ENCODE measurements around the gene SLC16A8.
"Not testable (repeated sequence)": the region's sequence is repeated elsewhere in the genome, so short reads cannot be mapped to it uniquely, and the experiment has no call there.

The SLC16A8 gene

GRCh38 chr22:38040953-38041759 lies 42.8 kb downstream of the SLC16A8 start:
- DNase-seq, result no peak

GRCh38 chr22:38038890-38039812 lies 44.8 kb downstream of the SLC16A8 start:
- no peak for DNase-seq

- DNase-seq, result no peak
Measured at GRCh38 chr22:38038426-38038825, 45.6 kb downstream of the SLC16A8 start.

GRCh38 chr22:38037367-38038150 lies 46.4 kb downstream of the SLC16A8 start:
- DNase-seq, result not testable (repeated sequence)

GRCh38 chr22:38036392-38037062 lies 47.5 kb downstream of the SLC16A8 start:
- DNase-seq, result no peak

- DNase-seq, result no peak
Measured at GRCh38 chr22:38035530-38035885, 48.5 kb downstream of the SLC16A8 start.

- no peak for DNase-seq
Measured at GRCh38 chr22:38034884-38035529, 49.0 kb downstream of the SLC16A8 start.

GRCh38 chr22:38034278-38034882 lies 49.6 kb downstream of the SLC16A8 start:
- no peak for DNase-seq

- no peak for DNase-seq
Measured at GRCh38 chr22:38033522-38034277, 50.3 kb downstream of the SLC16A8 start.

GRCh38 chr22:38032681-38033521 lies 51.1 kb downstream of the SLC16A8 start:
- no peak for DNase-seq

GRCh38 chr22:38031491-38031890 lies 52.5 kb downstream of the SLC16A8 start:
- DNase-seq, result no peak

GRCh38 chr22:38030311-38031133 lies 53.5 kb downstream of the SLC16A8 start:
- no peak for DNase-seq

- DNase-seq, result no peak
Measured at GRCh38 chr22:38029901-38030300, 54.1 kb downstream of the SLC16A8 start.

GRCh38 chr22:38029370-38029769 lies 54.6 kb downstream of the SLC16A8 start:
- DNase-seq, result no peak

GRCh38 chr22:38028344-38029130 lies 55.4 kb downstream of the SLC16A8 start:
- no peak for DNase-seq
